ENCODE results near the gene SH3BGR.
A peak's percentile ranks its signal among the peaks of the same experiment; 100 is the strongest.

Gene SH3BGR

DNA sequence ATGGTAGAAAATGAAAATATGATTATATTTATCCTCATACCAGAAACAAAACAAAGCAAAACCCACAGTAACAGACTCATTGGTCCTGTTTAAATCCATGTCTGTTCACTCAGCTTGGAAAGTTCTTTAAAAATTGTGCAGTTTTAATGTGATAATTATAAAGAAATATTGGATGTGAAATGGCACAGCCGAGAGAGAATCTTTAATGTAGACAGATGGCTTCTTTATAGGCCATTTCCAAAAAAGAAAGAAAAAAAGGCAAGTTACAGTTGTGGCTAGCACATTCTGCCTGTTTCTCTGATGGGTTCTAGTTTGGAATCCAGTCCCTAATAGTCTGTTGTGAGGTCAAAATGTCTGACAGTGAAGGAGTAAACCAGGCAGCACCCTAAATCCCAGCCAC is 62.0 kb downstream of the SH3BGR start:
- no peak overlapping the region for H3K4me3 ChIP-seq (replicated peaks in 1 of 2; ENCODE audit: low read depth in 2 of 2, low read length in 2 of 2)
- TF ChIP-seq, protein P1, sequence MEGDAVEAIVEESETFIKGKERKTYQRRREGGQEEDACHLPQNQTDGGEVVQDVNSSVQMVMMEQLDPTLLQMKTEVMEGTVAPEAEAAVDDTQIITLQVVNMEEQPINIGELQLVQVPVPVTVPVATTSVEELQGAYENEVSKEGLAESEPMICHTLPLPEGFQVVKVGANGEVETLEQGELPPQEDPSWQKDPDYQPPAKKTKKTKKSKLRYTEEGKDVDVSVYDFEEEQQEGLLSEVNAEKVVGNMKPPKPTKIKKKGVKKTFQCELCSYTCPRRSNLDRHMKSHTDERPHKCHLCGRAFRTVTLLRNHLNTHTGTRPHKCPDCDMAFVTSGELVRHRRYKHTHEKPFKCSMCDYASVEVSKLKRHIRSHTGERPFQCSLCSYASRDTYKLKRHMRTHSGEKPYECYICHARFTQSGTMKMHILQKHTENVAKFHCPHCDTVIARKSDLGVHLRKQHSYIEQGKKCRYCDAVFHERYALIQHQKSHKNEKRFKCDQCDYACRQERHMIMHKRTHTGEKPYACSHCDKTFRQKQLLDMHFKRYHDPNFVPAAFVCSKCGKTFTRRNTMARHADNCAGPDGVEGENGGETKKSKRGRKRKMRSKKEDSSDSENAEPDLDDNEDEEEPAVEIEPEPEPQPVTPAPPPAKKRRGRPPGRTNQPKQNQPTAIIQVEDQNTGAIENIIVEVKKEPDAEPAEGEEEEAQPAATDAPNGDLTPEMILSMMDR (IDR thresholded peaks at IDR 0.05; ENCODE audit: low read depth, low read length): no peak
- DNase-seq (ENCODE audit: low read depth in 2 of 2): no peak

DNA sequence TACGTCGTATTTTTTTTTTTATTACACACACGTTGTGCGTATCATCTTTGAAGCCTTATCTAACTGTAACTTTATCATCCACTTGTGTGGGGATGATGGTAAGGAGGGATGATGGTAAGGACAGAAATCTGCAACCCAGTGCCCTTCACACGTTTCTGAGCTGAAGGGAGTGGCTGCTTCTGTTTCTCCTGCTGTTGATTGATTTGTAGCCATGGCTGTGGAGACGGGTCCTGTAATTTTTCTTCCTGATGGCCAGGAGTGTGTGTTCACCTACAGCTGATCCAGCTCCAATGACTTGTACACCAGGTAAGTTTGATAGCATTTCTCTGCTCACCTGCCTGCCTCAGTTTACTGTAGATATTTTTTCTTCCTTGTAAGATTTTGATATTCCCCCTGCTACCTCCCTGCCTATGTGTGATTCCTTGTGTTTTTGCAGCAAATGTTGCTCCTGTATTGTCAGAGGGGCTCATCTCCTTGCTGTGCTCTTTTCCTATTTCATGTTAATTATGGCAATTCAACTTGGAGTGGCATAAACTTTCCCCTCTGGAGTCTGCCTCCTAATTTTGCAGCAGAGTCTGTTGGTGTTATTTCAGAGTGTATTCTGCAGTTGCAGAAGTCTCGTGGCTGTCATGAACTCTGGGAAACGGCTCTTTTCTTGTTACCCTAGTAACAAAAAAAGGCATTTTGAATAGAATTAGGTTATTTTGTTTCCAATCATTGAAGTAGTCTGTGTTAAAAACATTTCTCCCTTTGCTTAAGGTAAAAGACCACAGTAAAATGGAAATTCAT is 64.1 kb downstream of the SH3BGR start:
- no peak overlapping the region for H3K4me3 ChIP-seq (replicated peaks in 1 of 2; ENCODE audit: low read depth in 2 of 2, low read length in 2 of 2)
- TF ChIP-seq, protein P1 (IDR thresholded peaks at IDR 0.05; ENCODE audit: low read depth, low read length): no peak
- no peak for DNase-seq (ENCODE audit: low read depth in 2 of 2)

DNA sequence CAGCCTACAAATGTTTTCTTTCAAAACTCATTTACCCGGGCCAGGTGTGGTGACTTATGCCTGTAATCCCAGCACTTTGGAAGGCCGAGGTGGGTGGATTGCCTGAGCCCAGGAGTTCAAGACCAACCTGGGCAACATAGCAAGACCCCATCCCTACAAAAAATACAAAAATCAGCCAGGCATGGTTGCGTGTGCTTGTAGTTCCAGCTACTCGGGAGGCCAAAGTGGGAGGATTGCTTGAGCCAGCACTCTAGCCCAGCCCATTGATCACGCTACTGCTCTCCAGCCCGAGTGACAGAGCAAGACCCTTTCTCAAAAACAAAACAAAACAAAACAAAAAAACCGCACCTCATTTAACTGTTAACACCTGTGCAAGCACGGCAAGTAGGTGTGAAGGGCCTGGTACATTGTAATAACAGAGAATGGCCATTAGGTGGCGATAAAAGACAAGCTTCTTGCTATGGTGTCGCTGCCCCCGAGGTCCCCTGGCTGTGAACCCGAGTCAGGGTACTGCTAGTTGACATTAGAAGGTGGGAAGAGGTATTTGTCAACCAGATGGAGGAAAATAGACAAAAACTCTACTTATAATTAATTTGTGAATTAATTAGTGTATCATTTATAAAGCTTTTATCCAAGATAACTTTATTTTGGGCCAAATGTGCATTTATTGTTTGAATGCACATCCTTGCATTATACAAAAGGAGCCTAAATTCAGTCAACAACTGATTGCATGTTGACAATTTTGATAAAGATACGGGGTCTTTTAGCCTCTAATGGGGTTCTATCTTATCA is 66.5 kb downstream of the SH3BGR start:
- TF ChIP-seq, protein P1 (IDR thresholded peaks at IDR 0.05; ENCODE audit: low read depth, low read length): peak; percentile 77
- DNase-seq (ENCODE audit: low read depth in 2 of 2): peak; percentile 57
- no peak overlapping the region for H3K4me3 ChIP-seq (replicated peaks in 1 of 2; ENCODE audit: low read depth in 2 of 2, low read length in 2 of 2)

DNA sequence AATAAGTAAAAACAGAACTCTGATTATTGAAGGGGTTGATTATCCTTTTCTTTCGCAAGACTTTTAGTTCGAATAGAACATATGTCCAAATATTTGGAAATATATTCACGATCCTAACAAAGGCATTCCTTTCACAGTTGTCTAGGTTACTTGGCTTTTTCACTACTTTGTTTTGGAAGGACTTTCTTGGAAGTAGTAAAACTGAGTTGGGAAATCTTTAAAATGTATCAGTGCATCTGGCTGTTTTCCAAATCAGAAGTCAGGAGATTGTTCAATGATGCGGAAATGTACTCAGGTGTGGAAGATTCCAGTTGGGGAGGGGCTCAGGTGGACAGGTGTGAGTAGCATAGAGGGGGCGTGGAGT is 67.1 kb downstream of the SH3BGR start:
- TF ChIP-seq, protein P1 (IDR thresholded peaks at IDR 0.05; ENCODE audit: low read depth, low read length): no peak
- DNase-seq (ENCODE audit: low read depth in 2 of 2): no peak
- no peak overlapping the region for H3K4me3 ChIP-seq (replicated peaks in 1 of 2; ENCODE audit: low read depth in 2 of 2, low read length in 2 of 2)

DNA sequence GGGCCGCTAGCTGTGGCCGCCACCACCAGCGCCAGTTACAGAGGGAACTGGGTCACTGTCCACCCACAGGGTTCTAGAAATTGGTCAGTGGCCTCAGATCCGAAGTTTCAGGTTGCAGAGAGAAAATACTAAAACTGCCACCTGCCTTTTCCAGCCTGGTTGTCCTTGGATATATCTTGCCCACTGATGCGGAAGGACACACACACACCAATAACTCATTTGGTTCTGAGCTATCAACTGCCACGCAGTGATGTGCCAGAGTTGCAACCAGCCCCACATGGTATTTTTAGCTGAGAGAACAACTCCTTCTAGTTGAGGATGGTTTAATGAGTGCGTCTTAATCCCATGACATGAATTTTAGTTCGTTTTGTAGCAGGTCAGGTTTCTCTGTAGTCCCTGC is 68.1 kb downstream of the SH3BGR start:
- DNase-seq (ENCODE audit: low read depth in 2 of 2): no peak
- TF ChIP-seq, protein P1 (IDR thresholded peaks at IDR 0.05; ENCODE audit: low read depth, low read length): no peak
- no peak overlapping the region for H3K4me3 ChIP-seq (replicated peaks in 1 of 2; ENCODE audit: low read depth in 2 of 2, low read length in 2 of 2)

DNA sequence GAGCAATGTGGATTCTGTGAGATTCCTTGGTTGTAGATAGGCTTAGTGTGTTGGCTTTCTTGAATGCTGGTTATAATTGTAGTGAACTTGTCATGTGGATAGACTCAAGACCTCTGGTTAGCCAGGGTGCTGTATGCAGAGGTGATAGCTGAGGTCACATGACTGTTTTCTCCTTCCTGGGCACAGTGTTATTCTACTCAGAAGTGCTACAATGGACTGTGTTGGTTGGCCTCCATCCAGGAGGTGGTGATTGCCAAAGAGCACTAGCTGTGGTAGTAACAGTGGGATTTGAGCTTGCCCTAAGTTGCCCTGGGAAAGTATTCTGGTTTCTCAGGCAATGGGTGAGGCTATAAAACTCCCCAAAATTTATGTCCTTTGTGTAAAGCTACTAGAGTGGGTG is 71.6 kb downstream of the SH3BGR start:
- TF ChIP-seq, protein P1 (IDR thresholded peaks at IDR 0.05; ENCODE audit: low read depth, low read length): no peak
- peak in 1 of 2 donors; percentile 8 for DNase-seq (ENCODE audit: low read depth in 2 of 2)
- no peak overlapping the region for H3K4me3 ChIP-seq (replicated peaks in 1 of 2; ENCODE audit: low read depth in 2 of 2, low read length in 2 of 2)
